SH-SY5Y (cell line): ENCODE data around the gene BLNK.

Experiments used
- GATA2 ChIP-seq: IDR thresholded peaks from 2 replicates; pipeline ENCODE4 v1.6.1; 2011; ENCODE audit warnings: mild to moderate bottlenecking, low read depth, low read length
- GATA3 ChIP-seq: IDR thresholded peaks from 2 replicates; pipeline ENCODE4 v1.6.1; 2011; ENCODE audit warnings: low read depth, mild to moderate bottlenecking, low read length, moderate library complexity

- TF ChIP-seq GATA3 = no peak
- TF ChIP-seq GATA2 = no peak
These were observed 12.4 kb upstream of the BLNK start for GRCh38 chr10:96283756-96284155.
